Measurements from ENCODE around the gene SARM1.

The SARM1 gene

DNA sequence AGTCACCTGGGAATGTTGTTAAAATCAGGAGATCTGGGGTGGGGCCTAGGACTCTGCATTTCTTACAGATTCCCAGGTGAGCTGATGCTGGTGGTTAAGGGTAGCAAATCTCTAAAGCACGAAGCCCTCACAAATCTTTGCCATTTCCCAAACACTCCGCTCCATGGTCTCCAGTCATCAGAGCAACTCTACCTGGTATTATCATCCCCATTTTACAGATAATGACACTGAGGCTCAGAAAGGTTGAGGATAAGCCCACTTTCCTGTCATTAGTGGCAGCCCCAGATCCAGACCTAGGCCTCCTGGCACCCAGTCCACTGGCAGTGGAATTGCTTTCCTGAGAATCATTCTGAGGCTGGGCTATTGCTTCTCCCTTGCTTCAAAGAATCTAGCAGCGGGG is 25.8 kb downstream of the SARM1 start:
- no peak for FAIRE-seq
- no peak for TF ChIP-seq SPI1 (IDR thresholded peaks at IDR 0.05; ENCODE audit: low read depth, low read length)
- TF ChIP-seq POU2F2 (IDR thresholded peaks at IDR 0.05; ENCODE audit: low read depth, low read length): no peak
- no peak for TF ChIP-seq PAX5 (IDR thresholded peaks at IDR 0.05; ENCODE audit: insufficient read depth, low read length, severe bottlenecking)
- no peak for TF ChIP-seq POLR2A (IDR thresholded peaks at IDR 0.05; ENCODE audit: low read depth, low read length)
- TF ChIP-seq POLR2AphosphoS5 (IDR thresholded peaks at IDR 0.05; ENCODE audit: low read depth, low read length): no peak
- TF ChIP-seq TAF1 (IDR thresholded peaks at IDR 0.05; ENCODE audit: low read depth, low read length): no peak
- no peak for DNase-seq (ENCODE audit: insufficient read length, low spot score)

- no peak for DNase-seq (ENCODE audit: insufficient read length, low spot score)
- no peak for TF ChIP-seq TAF1 (IDR thresholded peaks at IDR 0.05; ENCODE audit: low read depth, low read length)
- no peak for TF ChIP-seq SPI1 (IDR thresholded peaks at IDR 0.05; ENCODE audit: low read depth, low read length)
- no peak for TF ChIP-seq POLR2A (IDR thresholded peaks at IDR 0.05; ENCODE audit: low read depth, low read length)
- no peak for TF ChIP-seq POU2F2 (IDR thresholded peaks at IDR 0.05; ENCODE audit: low read depth, low read length)
- no peak for TF ChIP-seq PAX5 (IDR thresholded peaks at IDR 0.05; ENCODE audit: insufficient read depth, low read length, severe bottlenecking)
- no peak for FAIRE-seq
Observed at GRCh38 chr17:28397687-28398279, 26.3 kb downstream of the SARM1 start.

- no peak for FAIRE-seq
- no peak for DNase-seq (ENCODE audit: insufficient read length, low spot score)
Observed at GRCh38 chr17:28398280-28398981, 26.9 kb downstream of the SARM1 start.

DNA sequence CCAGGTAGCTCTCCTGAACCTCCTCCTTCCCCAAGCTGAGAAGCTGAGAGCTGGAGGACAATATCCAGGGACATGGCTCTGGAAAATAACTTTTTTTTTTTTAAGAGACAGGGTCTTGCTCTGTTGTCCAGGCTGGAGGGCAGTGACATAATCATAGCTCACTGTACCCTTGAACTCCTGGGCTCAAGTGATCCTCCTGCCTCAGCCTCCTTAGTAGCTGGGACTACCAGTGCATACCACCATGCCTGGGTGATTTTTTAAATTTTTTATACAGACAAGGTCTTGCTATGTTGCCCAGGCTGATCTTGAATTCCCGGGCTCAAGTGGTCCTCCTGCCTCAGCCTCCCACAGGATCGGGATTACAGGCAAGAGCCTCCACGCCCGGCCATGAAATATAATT is 28.3 kb downstream of the SARM1 start:
- TF ChIP-seq POLR2A (IDR thresholded peaks at IDR 0.05; ENCODE audit: low read depth, low read length) (no peak), POLR2AphosphoS5 (IDR thresholded peaks at IDR 0.05; ENCODE audit: low read depth, low read length) (no peak)
- DNase-seq (ENCODE audit: insufficient read length, low spot score): no peak
- FAIRE-seq: no peak

More at GRCh38 chr17:28398280-28398981, 26.9 kb downstream of the SARM1 start:
- TF ChIP-seq TAF1 (IDR thresholded peaks at IDR 0.05; ENCODE audit: low read depth, low read length) (no peak), POLR2AphosphoS5 (IDR thresholded peaks at IDR 0.05; ENCODE audit: low read depth, low read length) (no peak), POU2F2 (IDR thresholded peaks at IDR 0.05; ENCODE audit: low read depth, low read length) (no peak), SPI1 (IDR thresholded peaks at IDR 0.05; ENCODE audit: low read depth, low read length) (no peak), PAX5 (IDR thresholded peaks at IDR 0.05; ENCODE audit: insufficient read depth, low read length, severe bottlenecking) (no peak), POLR2A (IDR thresholded peaks at IDR 0.05; ENCODE audit: low read depth, low read length) (no peak)

DNA sequence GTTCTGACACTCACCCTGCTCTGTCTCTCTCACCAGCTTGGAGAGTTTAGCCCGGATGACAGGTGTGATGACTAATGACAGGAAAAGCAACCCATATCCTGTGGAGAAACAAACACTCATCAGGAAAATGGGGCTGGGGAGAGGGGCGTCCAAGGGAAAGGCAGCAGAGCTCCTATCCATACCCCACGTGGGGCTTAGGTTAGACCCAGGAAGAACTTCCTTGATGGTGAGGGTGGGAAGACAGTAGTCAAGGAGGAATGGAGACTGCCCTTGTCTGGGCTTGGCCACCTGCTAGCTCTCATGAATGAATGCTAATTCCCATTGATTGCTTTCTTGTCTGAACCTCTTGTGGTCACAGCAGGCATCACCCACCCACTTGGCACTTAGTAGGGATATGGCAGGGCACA is 30.7 kb downstream of the SARM1 start:
- no peak for TF ChIP-seq PAX5 (IDR thresholded peaks at IDR 0.05; ENCODE audit: insufficient read depth, low read length, severe bottlenecking)
- TF ChIP-seq TAF1 (IDR thresholded peaks at IDR 0.05; ENCODE audit: low read depth, low read length): no peak
- TF ChIP-seq SPI1 (IDR thresholded peaks at IDR 0.05; ENCODE audit: low read depth, low read length): no peak
- no peak for TF ChIP-seq POLR2AphosphoS5 (IDR thresholded peaks at IDR 0.05; ENCODE audit: low read depth, low read length)
- no peak for TF ChIP-seq POLR2A (IDR thresholded peaks at IDR 0.05; ENCODE audit: low read depth, low read length)
- DNase-seq (ENCODE audit: insufficient read length, low spot score): no peak
- no peak for FAIRE-seq

DNA sequence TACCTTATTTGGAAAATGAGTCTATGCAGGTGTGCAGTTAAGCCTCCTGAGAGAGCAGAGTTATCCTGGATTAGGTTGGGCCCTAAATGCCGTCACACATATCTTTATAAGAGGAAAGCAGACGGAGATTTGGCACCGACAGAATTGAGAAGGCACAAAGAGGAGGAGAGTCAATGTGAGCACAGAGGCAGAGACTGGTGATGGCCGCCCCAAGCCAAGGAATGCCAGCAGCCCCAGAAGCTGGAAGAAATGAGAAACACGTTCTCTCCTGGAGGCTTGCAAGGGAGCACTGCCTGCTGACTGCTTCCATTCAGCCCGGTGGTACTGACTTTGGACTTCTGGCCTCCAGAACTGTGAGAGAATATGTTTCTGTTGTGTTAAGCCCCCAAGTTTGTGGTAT is 31.4 kb downstream of the SARM1 start:
- no peak for TF ChIP-seq POLR2A (IDR thresholded peaks at IDR 0.05; ENCODE audit: low read depth, low read length)
- TF ChIP-seq SPI1 (IDR thresholded peaks at IDR 0.05; ENCODE audit: low read depth, low read length): no peak
- TF ChIP-seq POLR2AphosphoS5 (IDR thresholded peaks at IDR 0.05; ENCODE audit: low read depth, low read length): no peak
- TF ChIP-seq TAF1 (IDR thresholded peaks at IDR 0.05; ENCODE audit: low read depth, low read length): no peak
- TF ChIP-seq POU2F2 (IDR thresholded peaks at IDR 0.05; ENCODE audit: low read depth, low read length): no peak
- TF ChIP-seq PAX5 (IDR thresholded peaks at IDR 0.05; ENCODE audit: insufficient read depth, low read length, severe bottlenecking): no peak
- no peak for DNase-seq (ENCODE audit: insufficient read length, low spot score)
- no peak for FAIRE-seq

DNA sequence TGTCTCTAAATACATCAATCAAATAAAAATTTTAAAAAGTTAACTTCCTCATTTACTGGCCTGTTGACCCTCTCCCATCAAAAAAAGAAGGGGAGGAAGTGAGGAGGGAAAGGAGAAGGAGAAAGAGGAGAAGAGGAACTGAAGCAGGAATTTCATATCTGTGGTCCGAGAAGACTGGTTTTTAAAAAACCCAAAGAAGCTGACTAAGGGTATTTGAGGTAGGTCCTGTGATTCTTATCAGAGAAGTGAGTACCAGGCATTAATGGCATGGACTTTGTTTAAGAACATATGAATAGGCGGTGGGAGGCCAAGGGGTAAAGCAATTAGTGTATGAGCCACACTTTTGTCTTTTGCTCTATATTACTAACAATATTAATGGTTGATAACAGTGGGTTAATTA is 32.5 kb downstream of the SARM1 start:
- FAIRE-seq (no peak), DNase-seq (ENCODE audit: insufficient read length, low spot score) (no peak)
- no peak for TF ChIP-seq POU2F2 (IDR thresholded peaks at IDR 0.05; ENCODE audit: low read depth, low read length)
- no peak for TF ChIP-seq POLR2A (IDR thresholded peaks at IDR 0.05; ENCODE audit: low read depth, low read length)
- no peak for TF ChIP-seq POLR2AphosphoS5 (IDR thresholded peaks at IDR 0.05; ENCODE audit: low read depth, low read length)
- TF ChIP-seq PAX5 (IDR thresholded peaks at IDR 0.05; ENCODE audit: insufficient read depth, low read length, severe bottlenecking): no peak
- no peak for TF ChIP-seq TAF1 (IDR thresholded peaks at IDR 0.05; ENCODE audit: low read depth, low read length)
- no peak for TF ChIP-seq SPI1 (IDR thresholded peaks at IDR 0.05; ENCODE audit: low read depth, low read length)

- DNase-seq (ENCODE audit: insufficient read length, low spot score) (no peak), FAIRE-seq (no peak)
- TF ChIP-seq PAX5 (IDR thresholded peaks at IDR 0.05; ENCODE audit: insufficient read depth, low read length, severe bottlenecking) (no peak), POLR2AphosphoS5 (IDR thresholded peaks at IDR 0.05; ENCODE audit: low read depth, low read length) (no peak), SPI1 (IDR thresholded peaks at IDR 0.05; ENCODE audit: low read depth, low read length) (no peak), TAF1 (IDR thresholded peaks at IDR 0.05; ENCODE audit: low read depth, low read length) (no peak), POLR2A (IDR thresholded peaks at IDR 0.05; ENCODE audit: low read depth, low read length) (no peak), POU2F2 (IDR thresholded peaks at IDR 0.05; ENCODE audit: low read depth, low read length) (no peak)
Observed at GRCh38 chr17:28404461-28404811, 32.9 kb downstream of the SARM1 start.

DNA sequence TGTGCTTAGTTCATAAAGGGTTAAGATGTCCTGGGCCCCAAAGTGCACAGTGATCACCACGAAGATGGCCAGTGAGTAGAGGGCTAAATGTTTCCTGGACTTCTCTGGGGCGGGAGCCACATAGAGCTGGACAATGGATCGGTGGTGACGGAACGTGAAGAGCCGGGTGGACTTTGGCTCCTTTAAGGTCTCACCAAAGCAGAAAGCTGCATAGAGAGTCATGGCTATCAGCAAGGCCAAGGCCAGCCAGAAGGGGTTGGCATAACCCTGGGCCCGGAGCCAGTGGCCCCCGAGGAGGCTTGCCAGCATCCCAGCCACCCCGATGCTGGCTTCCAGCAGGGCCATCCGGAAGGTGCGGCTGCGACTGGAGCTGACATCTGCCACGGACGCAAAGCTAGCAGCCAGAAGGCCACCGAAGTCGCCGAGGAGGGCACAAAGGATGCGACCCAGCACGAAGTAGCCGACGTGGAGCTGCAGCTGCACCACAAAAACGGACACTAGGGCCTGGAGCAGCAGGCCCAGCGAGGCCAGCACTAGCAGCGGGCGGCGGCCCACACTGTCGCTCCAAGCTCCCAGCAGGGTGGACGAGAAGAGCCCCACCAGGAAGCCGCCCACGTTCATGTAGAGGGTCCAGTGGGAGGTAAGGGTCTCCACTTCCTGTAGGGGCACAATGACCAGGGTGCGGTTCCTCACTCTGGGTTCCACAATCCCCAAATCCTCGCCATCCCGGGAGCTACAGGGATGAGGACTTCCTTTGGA is 33.5 kb downstream of the SARM1 start:
- DNase-seq (ENCODE audit: insufficient read length, low spot score): no peak
- TF ChIP-seq POU2F2 (IDR thresholded peaks at IDR 0.05; ENCODE audit: low read depth, low read length): no peak
- no peak for TF ChIP-seq TAF1 (IDR thresholded peaks at IDR 0.05; ENCODE audit: low read depth, low read length)
- TF ChIP-seq POLR2AphosphoS5 (IDR thresholded peaks at IDR 0.05; ENCODE audit: low read depth, low read length): no peak
- no peak for TF ChIP-seq POLR2A (IDR thresholded peaks at IDR 0.05; ENCODE audit: low read depth, low read length)
- TF ChIP-seq SPI1 (IDR thresholded peaks at IDR 0.05; ENCODE audit: low read depth, low read length): no peak
- TF ChIP-seq PAX5 (IDR thresholded peaks at IDR 0.05; ENCODE audit: insufficient read depth, low read length, severe bottlenecking): no peak
- no peak for FAIRE-seq

Data from GM12891 (cell line).